Measurements from ENCODE around the gene PAPPA. TPM values are rescaled to one million over a fixed set of nuclear protein-coding genes. Genes with fewer than 3 reads are reported as not detected.

PAPPA gene
- total RNA-seq, 1 experiment from 2014 or later, result 3.9 TPM

DNA sequence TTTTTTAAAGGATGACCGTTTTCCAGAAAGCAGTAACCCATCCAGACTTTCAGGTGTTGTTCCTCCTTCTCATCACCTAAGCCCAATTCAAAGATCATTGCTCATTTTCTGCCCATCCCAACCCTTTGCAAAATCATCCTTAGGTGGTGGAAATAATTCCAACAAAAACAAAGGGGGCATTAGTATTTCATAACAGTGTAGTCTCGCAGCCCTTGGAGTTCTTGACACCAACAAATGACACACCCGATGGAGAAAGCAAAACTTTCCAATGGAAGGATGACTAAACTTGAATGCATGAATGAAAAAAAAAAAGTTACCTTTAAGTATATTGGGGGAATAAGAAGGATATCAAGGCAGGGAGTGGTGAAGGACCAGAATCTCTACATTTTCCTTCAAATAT is 117.0 kb downstream of the PAPPA start:
- CTCF ChIA-PET, result no interaction called here
- H2AFZ ChIP-seq, result no peak overlapping the region
- POLR2A ChIA-PET (ENCODE audit: unreplicated experiment), result no interaction called here

DNA sequence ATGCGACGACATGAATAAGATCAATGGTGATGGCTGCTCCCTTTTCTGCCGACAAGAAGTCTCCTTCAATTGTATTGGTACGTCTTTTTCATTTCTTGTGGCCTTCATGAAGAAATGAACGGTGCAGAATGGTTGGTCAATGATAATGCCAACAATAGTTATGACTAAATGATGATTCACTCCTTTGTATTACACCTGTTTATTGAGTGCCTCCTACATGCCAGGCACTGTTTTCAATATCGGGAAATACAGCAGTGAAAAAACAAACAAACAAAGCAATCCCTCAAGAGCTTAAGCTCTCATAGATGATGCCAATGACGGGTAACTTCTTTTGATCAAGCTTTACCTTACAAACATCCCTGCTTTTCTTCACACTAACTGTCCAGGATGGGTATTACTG is 117.7 kb downstream of the PAPPA start:
- Histone ChIP-seq H3F3A (ENCODE audit: insufficient read depth, low read depth) (no peaks in the 10 kb centered on the region), H3K27ac (no peak overlapping the region), H3K36me3 (ENCODE audit: low read depth) (no peaks in the 10 kb centered on the region), H3K4me3 (no peak overlapping the region), H4K20me1 (ENCODE audit: insufficient read depth) (no peaks in the 10 kb centered on the region), H3K9me3 (ENCODE audit: insufficient read depth, low read depth) (no peaks in the 10 kb centered on the region), H3K9me2 (ENCODE audit: insufficient read depth) (no peaks in the 10 kb centered on the region; the same call in 1 of the 2 replicates), H3K27me3 (ENCODE audit: insufficient read depth, low read depth) (no peaks in the 10 kb centered on the region), H3K79me2 (ENCODE audit: low read depth) (no peaks in the 10 kb centered on the region), H3K4me2 (no peak overlapping the region), H3K4me1 (replicated peaks; ENCODE audit: insufficient read depth) (0 out of 2 replicates have a peak, but pooled peaks cover 5% of the 10 kb centered on the region), H2AFZ (0 out of 2 replicates have a peak overlapping the region, but pooled peaks have one; percentile 24)
- TF ChIP-seq, protein P1, sequence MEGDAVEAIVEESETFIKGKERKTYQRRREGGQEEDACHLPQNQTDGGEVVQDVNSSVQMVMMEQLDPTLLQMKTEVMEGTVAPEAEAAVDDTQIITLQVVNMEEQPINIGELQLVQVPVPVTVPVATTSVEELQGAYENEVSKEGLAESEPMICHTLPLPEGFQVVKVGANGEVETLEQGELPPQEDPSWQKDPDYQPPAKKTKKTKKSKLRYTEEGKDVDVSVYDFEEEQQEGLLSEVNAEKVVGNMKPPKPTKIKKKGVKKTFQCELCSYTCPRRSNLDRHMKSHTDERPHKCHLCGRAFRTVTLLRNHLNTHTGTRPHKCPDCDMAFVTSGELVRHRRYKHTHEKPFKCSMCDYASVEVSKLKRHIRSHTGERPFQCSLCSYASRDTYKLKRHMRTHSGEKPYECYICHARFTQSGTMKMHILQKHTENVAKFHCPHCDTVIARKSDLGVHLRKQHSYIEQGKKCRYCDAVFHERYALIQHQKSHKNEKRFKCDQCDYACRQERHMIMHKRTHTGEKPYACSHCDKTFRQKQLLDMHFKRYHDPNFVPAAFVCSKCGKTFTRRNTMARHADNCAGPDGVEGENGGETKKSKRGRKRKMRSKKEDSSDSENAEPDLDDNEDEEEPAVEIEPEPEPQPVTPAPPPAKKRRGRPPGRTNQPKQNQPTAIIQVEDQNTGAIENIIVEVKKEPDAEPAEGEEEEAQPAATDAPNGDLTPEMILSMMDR (conservative IDR thresholded peaks at IDR 0.05), result no peak
- TF ChIP-seq EZH2 (IDR thresholded peaks at IDR 0.05; ENCODE audit: low read depth), result no peak
- POLR2A ChIA-PET (ENCODE audit: unreplicated experiment), result interaction anchor here (0.6 kb wide), 1 partner anchor 422 kb away, joined by 3 read pairs; no protein-coding TSS in a partner anchor
- CTCF ChIA-PET, result no interaction called here
- no peak for DNase-seq
- intact Hi-C loops (cut with micrococcal nuclease; ENCODE audit: unreplicated experiment), result no loop called here
- BruUV-seq (replicated peaks), result no TSS peak

More for the DNA sequence above, 117.0 kb downstream of the PAPPA start:
- Histone ChIP-seq H3K4me1 (replicated peaks; ENCODE audit: insufficient read depth) (0 out of 2 replicates have a peak, but pooled peaks cover 5% of the 10 kb centered on the region), H3K4me2 (no peak overlapping the region), H3K9me2 (ENCODE audit: insufficient read depth) (no peaks in the 10 kb centered on the region; the same call in none of the 2 replicates), H3K27ac (no peak overlapping the region), H3K27me3 (ENCODE audit: insufficient read depth, low read depth) (no peaks in the 10 kb centered on the region), H3K79me2 (ENCODE audit: low read depth) (no peaks in the 10 kb centered on the region), H4K20me1 (ENCODE audit: insufficient read depth) (no peaks in the 10 kb centered on the region), H3F3A (ENCODE audit: insufficient read depth, low read depth) (no peaks in the 10 kb centered on the region), H3K36me3 (ENCODE audit: low read depth) (no peaks in the 10 kb centered on the region), H3K9me3 (ENCODE audit: insufficient read depth, low read depth) (no peaks in the 10 kb centered on the region), H3K4me3 (no peak overlapping the region)
- TF ChIP-seq EZH2 (IDR thresholded peaks at IDR 0.05; ENCODE audit: low read depth), result no peak
- TF ChIP-seq, protein P1 (conservative IDR thresholded peaks at IDR 0.05), result no peak
- no TSS peak for BruUV-seq (replicated peaks)
- no peak for DNase-seq
- intact Hi-C loops (cut with micrococcal nuclease; ENCODE audit: unreplicated experiment), result no loop called here

DNA sequence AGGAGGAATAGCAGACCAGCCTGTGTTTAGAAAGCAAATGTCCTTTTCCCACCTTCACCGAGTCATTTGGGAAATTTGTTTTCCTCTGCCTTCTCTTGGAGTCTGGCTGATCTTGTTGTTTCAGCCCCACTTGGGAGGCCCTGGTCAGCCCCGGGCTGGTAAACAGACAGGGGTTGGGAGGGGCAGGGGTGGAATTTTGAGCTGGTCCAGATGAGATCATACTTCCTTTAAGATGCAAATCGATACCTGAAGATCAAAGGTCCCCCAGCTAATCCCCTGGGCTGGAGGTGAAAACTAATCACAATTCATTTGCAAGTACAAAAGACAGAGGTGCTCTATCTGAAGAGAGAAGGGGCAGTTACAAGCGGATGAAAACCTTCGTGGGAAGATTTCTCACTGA is 118.4 kb downstream of the PAPPA start:
- no peaks in the 10 kb centered on the region for H3F3A ChIP-seq (ENCODE audit: insufficient read depth, low read depth)
- POLR2A ChIA-PET (ENCODE audit: unreplicated experiment), result no interaction called here
- no peak overlapping the region for H3K4me3 ChIP-seq
- DNase-seq, result no peak
- H3K4me1 ChIP-seq (replicated peaks; ENCODE audit: insufficient read depth), result 0 out of 2 replicates have a peak, but pooled peaks cover 5% of the 10 kb centered on the region
- CTCF ChIA-PET, result no interaction called here
- TF ChIP-seq EZH2 (IDR thresholded peaks at IDR 0.05; ENCODE audit: low read depth), result no peak
- TF ChIP-seq, protein P1 (conservative IDR thresholded peaks at IDR 0.05), result no peak
- H3K9me2 ChIP-seq (ENCODE audit: insufficient read depth), result no peaks in the 10 kb centered on the region; the same call in 1 of the 2 replicates
- H2AFZ ChIP-seq, result no peak overlapping the region
- no peaks in the 10 kb centered on the region for H3K36me3 ChIP-seq (ENCODE audit: low read depth)
- H3K27ac ChIP-seq, result no peak overlapping the region
- no peak overlapping the region for H3K4me2 ChIP-seq
- no peaks in the 10 kb centered on the region for H3K27me3 ChIP-seq (ENCODE audit: insufficient read depth, low read depth)
- no peaks in the 10 kb centered on the region for H4K20me1 ChIP-seq (ENCODE audit: insufficient read depth)
- H3K9me3 ChIP-seq (ENCODE audit: insufficient read depth, low read depth), result no peaks in the 10 kb centered on the region
- BruUV-seq (replicated peaks), result no TSS peak
- no peaks in the 10 kb centered on the region for H3K79me2 ChIP-seq (ENCODE audit: low read depth)
- intact Hi-C loops (cut with micrococcal nuclease; ENCODE audit: unreplicated experiment), result no loop called here

Data from PC-9 (cell line).